ENCODE measurements around the gene FRK.
"Not testable (repeated sequence)": the region's sequence is repeated elsewhere in the genome, so short reads cannot be mapped to it uniquely, and the experiment has no call there.

FRK gene

DNA sequence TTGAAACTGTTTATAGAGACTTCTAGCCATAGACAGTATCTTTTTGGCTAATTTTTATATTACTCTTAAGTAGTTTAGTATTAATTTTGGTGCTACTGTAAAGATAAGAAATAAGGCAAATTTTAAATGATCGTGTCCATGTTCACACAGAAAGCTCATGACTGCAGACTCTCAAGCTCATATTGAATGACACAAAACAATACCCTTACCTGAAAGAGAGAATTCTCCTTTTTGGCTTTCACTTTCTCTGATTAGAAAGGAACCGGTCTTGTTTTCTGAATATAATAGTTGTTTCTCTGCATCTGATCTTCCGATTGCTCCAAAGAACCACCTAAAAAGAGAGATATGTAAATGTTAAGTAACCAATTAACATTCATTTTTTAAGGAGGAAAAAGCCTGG lies 57.0 kb downstream of the FRK start:
- no peak for DNase-seq

DNA sequence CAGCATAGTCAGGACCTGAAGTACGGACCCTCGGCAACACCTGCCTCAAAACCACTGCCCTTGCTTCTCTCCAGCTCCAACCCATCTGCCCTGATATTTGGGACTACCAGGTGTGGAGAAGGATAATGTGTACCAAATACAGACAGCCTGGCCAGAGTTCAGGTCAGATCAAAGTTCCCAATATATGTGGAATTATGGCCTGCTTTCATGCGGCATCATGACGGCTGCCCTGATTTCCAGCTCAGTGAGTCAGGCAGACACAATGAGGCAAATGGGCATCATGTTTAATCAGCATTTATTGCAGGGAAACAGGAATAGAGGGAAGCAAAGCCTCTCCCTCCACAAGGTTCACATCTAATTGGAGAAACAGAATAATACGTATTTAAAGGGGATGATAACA lies 57.9 kb downstream of the FRK start:
- no peak for DNase-seq

DNA sequence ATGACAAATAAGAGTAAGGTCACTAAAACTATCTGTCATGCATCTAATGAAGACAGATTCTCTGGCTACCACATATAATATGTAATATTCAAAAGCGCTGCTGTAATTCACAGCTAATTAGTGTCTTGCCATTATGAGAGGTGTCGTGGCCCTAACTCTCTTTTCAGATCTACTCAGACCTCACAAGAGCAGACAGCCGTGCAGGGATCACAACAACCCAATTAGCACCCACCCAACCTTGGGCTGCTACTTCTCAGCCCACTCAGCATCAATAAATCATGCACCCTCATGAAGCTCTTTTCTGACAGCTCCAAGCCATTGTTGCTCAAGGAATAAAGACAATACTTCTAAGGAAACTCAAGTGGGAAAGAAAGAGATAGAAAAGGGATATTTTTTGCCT lies 61.5 kb downstream of the FRK start:
- no peak for DNase-seq

DNA sequence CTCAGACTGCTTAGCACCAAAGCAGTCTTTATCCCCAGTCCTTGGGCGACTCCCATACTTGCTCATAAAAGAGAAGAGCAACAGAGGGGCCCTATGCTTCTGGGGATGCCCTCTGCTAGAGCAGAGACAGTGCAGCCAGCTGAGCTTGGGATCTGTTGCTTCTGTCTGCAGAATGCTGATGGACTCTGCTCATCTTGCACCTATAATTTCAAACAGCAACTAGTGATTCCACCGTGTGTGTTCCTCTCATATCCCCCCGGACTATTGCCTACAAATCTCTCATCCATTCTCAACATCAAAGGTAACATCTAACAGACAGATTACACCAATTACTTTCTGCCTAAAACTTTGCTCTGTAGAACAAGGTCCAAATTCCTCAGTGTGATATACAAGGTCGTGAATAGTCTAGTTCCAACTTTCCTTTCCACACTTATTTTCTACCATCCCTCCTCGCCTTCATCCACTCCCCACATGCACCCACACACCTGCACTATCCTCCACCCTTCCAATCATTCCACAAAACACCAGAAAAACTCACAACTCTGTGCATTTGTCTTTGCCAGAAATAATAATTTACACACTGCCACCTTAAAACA lies 62.6 kb downstream of the FRK start:
- DNase-seq: no peak

DNA sequence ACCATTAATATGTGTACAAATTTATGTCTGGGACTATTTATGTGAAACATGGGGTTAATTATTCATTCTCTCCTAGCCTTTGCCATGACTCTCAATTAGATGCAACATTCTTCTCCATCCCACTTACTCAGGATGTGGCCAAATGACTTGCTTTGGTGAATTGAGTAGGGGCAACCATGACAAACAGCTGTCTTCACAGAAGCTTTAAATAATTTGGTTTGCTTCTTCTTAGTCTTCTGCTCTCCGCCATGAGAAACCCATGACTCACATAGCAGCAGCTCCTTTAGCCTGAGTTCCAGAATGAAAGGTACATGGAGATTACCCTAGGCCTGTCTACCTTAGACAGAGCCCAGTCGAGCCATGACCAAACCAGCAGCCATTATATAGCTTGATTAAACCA lies 74.7 kb downstream of the FRK start:
- DNase-seq: no peak

DNA sequence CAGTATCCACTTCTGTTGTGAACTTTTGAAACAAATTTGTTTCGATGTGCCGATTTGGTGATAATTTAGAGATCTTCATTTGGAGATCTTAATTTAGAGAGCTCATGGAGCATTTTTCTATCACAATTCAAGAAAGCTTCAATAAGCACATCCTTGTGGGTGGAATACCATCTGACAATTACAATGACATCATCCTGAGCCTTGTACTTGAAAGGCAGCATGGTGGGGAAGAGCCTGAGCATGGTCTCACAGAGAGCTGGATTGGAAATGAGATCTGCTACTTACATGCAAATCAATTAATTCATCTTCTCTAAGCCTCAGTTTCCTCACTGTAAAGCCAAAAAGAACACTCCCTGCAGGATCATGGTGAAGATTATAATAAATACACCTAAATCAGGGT lies 75.9 kb downstream of the FRK start:
- no peak for DNase-seq

DNA sequence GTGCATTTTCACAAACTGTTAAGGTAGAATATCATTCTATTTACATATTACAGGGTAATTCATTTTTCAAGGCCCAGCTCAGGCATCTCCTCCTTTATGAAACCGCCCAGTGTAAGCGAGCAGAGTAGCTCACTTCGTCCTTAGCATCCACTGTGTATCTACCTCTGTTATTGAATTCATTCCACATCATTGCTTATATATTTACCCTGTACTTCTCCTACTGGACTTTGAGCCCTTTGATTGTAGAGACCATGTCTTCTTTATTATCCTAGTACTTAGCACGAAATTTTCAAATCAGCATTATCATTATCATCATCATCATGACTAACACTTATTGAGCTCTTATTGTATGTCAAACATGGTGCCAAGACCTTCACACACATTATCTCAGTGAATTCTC lies 76.7 kb downstream of the FRK start:
- DNase-seq: no peak

DNA sequence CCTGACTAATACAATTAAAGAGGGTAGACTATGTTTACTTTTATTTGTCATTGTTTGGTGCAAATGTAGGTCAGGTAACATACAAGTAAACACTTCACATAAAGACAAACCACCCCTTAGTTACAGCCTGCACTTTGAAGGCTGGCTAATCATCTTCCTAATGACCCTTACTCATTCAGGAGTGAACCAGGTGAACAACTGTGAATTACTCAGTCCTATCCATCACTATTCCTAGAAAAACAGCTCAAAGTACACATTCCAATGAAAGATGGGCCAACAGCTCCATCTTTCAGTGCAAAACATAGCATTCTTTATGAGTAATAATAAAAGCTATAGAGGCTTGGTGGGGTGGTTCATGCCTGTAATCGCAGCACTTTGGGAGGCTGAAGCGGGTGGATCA lies 78.2 kb downstream of the FRK start:
- no peak for DNase-seq

DNA sequence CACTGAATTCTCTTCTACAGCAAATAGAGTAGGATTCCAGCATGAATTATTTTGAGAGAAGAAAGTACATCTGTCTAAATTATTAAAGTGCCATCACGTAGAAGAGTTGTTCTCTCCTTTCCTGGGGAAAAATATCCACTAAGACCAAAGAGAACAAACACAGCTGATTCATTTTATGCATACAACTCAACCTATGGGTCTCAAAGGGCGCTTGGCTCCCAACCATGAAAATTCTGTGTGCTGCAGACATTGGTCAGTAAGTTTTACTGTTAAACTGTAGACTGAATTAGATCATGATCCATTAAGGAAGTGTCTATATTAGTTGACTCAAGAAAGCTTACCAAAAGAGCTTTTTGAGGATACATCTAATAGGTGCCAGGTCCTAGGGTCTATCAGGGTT lies 83.5 kb downstream of the FRK start:
- no peak for DNase-seq

DNA sequence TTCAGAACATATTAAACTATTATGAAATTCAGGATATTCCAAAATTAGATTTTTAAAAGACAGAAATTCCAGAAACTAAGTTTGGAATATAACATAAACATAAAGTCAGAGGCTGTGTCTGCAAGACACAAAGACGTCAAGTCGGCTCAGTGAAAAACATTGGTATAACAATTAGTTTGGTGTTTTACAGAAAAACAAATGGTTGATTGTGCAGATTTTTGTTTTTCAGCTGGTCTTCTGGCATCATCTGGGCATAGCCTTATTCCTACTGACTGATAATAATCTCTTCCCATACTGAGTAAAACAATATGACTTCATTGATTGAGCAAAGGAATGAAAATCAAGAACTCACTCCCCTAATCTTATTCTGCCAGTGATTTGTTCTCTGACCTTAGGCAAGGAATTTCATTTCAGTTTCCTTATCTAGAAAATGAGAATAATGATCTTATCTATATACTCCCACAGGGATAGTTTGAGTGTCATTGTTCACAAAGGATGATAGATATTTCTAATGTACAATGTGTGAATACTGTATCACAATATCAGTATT lies 84.3 kb downstream of the FRK start:
- no peak for DNase-seq

DNA sequence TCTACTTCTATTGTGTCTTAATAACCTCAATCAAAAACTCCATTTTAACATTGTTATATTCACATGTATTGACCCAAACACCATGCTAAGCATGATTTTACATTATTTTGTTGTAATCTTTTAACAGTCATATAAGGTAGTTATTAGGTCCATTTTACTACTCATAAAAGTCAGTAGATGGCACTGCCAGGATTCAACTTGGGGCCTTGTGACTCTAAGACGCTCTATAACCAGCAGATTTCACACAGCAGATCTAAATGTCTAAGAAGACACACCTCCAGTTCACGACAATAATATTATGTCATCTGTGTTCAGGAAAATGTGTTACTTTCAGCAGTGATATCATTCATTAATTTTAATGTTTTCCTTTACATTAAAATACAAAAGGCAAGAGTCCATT lies 88.0 kb downstream of the FRK start:
- DNase-seq: no peak

DNA sequence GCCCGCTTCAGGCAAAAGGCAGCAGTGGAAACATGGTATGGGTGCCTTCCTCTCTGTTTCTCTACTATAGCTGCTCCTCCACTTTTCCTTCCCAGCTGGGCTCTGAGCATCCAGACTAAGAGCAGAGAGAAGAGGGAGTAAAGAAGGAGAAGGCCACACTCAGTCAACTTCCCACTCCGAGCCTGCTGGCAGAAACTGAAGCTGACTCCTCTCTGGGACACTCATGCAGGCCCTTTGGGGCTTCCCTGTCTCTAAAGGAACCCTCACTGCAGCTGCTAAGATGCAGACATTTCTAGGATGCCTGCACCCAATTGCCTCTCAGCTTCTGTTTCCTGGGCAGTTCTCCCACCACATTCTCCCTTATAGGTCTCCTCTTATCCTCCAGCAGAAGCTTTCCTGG lies 88.9 kb downstream of the FRK start:
- no peak for DNase-seq

DNA sequence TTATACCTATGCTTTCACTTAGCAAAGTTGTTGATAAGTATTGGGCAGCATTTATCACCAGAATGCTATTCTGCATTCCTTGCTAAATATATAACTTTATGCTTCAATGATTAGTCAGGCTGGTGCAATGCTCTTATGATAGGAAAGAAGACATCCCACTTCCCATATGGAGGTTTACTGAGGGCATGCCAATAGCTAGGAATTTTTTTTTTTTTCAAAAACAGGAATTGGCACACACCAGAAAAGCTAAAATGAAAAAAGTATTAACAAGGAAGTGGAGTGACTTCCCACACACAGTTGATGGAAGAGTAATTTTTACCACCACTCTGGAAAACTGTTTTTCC lies 90.8 kb downstream of the FRK start:
- DNase-seq: no peak

DNA sequence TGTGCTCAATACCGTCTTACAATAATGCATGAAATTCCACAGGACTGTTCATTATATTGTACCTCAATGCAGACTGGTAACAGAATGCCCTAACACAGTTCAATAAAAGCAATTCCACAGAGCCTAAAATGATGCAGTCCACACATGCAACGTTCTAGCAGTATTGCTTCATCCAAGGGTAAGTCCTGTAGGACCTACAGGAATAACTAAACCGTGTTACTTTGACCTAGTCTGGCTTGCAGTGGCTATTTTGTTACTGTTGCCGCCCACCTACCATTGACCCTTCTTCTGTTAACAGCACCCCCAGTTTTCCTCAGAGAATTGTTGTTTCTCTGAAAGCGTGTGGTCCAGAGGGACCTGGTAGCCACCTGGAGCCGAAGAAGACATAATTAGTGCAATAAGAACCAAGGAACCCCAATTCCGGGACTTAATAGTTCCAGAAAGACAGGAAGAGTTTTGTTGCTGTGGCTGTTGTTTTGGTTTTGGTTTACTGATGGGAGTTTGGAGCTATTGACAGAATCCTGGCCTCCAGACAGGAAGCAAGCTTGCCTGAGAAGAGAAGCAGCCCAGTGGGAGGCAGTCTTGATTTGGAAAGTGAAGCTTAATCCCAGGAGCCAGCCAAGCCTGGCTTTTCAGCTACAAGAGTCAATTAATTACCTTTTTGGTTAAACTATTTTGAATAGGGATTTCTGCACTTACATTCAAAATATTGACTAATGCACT lies 91.3 kb downstream of the FRK start:
- no peak for DNase-seq

DNA sequence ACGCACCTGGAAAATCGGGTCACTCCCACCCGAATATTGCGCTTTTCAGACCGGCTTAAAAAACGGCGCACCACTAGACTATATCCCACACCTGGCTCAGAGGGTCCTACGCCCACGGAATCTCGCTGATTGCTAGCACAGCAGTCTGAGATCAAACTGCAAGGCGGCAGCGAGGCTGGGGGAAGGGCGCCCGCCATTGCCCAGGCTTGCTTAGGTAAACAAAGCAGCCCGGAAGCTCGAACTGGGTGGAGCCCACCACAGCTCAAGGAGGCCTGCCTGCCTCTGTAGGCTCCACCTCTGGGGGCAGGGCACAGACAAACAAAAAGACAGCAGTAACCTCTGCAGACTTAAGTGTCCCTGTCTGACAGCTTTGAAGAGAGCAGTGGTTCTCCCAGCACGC lies 100.4 kb downstream of the FRK start:
- not testable (repeated sequence) for DNase-seq

DNA sequence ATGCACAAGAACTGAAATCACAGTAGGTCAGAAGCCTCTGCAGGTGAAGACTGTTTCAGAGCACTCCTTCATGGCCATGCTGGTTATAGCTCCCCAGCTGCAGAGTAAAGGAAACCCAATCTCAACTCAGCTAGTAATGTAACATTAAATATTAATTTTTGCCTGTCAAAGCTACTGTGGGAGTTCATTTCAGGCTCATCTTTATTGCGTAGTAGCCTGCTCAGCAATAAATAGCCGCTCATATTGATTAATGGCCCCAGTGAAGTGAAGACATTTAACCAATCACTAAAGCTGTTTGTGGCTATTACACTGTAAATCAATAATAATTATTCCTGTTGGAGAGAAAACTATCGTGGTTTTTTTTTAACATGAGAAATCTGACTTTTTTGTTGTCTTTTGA lies 101.7 kb downstream of the FRK start:
- DNase-seq: no peak

DNA sequence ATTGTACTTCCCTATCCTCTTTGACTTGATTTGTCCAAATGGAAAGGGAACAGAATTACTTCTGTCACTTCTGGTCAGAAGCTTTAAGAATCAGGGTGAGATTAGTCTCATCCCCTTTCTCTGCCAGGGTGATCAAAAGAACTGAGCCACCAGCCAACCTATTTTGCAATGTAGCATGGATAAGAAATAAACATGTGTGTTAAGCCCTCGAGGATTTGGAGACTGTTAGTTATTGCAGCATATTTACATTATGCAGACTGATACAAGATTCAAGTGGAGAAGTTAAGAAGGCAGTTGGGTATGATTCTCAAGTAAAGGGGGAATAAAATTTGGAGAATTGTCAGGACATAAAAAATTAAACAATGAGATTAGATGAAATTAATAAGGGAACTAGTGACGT lies 106.0 kb downstream of the FRK start:
- DNase-seq: no peak

DNA sequence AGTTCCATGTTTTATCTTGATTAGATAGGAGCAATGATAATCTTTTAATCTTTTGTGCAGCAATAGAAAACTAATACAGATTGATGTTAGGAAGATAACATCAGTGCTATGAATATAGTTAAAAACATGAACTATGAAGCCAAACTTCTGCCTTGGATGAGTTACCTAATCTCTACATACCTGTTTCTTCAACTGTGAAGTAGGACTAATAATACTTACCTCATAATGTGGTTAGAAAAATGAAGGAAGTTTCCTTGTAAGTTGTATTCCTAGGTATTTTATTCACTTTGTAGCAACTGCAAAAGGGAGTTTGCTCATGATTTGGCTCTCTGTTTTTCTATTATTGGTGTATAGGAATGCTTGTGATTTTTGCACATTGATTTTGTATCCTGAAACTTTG lies 111.9 kb downstream of the FRK start:
- no peak for DNase-seq

DNA sequence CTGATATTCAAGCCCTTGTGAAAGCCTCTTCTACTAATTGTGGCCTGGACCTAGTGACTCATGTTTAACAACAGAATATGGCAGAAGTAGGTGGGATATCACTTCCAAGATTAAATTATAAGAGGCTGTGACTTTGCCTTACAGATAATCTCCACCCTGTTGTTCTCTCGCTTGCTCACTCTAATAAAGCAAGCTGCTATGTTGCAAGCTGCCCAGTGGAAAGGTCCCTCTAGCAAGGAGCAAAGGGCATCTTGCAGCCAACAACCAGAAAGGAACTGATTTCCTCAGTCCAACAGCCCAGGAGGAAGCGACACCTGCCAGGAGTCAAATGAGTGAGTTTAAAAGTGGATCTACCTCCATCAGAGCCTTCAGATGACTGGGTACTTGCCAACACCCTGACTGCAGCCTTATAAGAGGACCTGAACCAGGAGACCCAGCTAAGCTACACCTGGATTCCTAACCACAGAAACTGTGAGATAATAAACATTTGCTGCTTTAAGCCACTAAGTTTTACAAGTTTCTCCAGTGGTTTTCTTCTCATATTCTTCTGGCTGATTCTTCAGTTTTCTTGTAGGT lies 112.6 kb downstream of the FRK start:
- no peak for DNase-seq

DNA sequence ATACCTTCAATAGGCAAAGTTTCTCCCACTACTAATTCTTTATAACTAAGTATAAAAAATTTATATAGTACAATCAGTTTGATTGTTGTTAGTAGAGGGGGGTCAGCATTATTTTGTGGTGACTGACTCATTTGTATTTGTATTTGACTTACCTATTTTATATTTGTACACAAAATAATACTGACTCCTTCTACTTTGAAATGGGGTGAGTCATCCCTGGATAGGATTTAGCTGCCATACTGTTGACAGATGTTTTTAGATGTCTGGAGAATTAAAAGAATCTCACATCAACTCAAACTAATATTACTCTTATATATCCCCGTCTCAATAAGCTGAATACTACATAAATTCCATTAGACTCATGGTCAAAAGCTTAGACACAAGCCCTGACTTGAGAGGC lies 114.9 kb downstream of the FRK start:
- no peak for DNase-seq

DNA sequence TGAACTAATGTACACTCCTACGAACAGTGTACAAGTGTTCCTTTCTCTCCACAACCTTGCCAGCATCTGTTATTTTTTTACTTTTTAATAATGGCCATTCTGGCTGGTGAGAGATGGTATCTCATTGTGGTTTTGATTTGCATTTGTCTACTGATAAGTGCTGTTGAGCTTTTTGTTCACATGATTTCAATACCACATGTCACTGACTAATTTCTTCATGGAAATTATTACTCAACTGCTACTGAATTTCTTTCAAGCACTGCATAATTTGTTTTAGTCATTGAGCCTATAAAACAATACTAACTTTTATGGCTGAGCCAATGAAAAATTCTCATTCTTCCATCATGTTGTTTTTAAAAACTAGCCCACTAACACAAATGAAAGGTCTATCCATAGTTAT lies 115.4 kb downstream of the FRK start:
- DNase-seq: no peak

DNA sequence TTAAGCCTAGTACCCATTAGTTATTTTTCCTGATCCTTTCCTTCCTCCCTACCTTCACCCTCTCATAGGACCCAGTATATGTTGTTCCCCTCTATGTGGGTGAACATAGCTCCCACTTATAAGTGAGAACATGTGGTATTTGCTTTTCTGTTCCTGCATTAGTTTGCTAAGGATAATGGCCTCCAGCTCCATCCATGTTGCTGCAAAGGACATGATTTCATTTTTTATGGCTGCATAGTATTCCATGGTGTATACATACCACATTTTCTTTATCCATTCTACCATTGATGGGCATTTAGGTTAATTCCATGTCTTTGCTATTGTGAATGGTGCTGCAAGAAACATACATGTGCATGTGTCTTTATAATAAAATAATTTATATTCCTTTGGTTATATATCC lies 115.9 kb downstream of the FRK start:
- not testable (repeated sequence) for DNase-seq

DNA sequence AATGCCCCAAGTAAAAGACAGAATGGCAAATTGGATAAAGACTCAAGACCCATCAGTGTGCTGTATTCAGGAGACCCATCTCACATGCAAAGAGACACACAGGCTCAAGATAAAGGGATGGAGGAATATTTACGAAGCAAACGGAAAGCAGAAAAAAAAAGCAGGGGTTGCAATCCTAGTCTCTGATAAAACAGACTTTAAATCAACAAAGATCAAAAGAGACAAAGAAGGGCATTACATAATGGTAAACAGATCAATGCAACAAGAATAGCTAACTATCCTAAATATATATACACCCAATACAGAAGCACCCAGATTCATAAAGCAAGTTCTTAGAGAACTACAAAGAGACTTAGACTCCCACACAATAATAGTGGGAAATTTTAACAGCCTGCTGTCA lies 123.2 kb downstream of the FRK start:
- DNase-seq: not testable (repeated sequence)

DNA sequence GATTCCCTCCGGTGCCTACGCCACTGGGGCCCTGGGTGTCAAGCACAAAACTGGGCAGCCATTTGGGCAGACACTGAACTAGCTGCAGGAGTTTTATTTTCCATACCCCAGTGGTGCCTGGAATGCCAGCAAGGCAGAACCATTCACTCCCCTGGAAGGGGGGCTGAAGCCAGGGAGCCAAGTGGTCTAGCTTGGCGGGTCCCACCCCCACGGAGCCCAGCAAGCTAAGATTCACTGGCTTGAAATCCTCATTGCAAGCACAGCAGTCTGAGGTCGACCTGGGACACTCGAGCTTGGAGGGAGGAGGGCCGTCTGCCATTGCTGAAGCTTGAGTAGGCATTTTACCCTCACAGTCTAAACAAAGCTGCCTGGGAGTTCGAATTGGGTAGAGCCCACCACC lies 125.3 kb downstream of the FRK start:
- DNase-seq: no peak

DNA sequence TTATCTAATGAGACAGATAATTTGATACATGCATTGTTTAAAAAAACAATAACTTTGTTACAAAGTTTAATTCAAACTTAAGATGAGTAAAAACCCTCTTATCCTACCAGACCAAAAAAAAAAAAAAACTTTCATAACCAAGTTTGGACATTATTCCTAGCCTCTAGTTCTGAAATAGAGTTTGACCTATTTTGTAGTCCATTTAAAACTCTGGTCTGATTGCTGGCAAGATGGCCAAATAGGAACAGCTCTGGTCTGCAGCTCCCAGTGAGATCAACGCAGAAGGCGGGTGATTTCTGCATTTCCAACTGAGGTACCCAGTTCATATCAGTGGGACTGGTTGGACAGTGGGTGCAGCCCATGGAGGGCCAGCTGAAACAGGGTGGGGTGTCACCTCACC lies 125.9 kb downstream of the FRK start:
- no peak for DNase-seq

Measured in activated CD4-positive, alpha-beta T cell treated with anti-CD3 and anti-CD28 coated beads for 48 hours (primary cell).